Measurements from ENCODE around the gene MVB12B. TPM values are rescaled to one million over a fixed set of nuclear protein-coding genes. Genes with fewer than 3 reads are reported as not detected.

Gene MVB12B
- total RNA-seq, 1 experiment from 2014 or later, result 5.7 TPM

GRCh38 chr9:126549246-126550006, 222.8 kb downstream of the MVB12B start:
- H3K4me3 Mint-ChIP-seq, result no peak overlapping the region
- no peaks in the 10 kb centered on the region; the same call in 1 of the 2 replicates for H3K27me3 Mint-ChIP-seq (ENCODE audit: low read depth)
- CTCF ChIA-PET, result interaction anchor here (0.7 to 3.4 kb wide), 7 partner anchors 8 to 1569 kb away, joined by 3 to 34 read pairs (median 5); no protein-coding TSS in a partner anchor
- peaks cover 5% of the 10 kb centered on the region for H3K36me3 Mint-ChIP-seq
- peaks cover 5% of the 10 kb centered on the region for H3K9me3 Mint-ChIP-seq
- no peaks in the 10 kb centered on the region for H3K4me1 Mint-ChIP-seq
- no peak for TF ChIP-seq ZNF138 (CRISPR knock-in tag; conservative IDR thresholded peaks at IDR 0.05)
- no peak for TF ChIP-seq MLX (CRISPR knock-in tag; IDR thresholded peaks at IDR 0.05)
- no peak for DNase-seq (ENCODE audit: low spot score)
- H3K27ac Mint-ChIP-seq, result no peak overlapping the region
- POLR2A ChIA-PET, result no interaction called here
- ATAC-seq, result no peak

GRCh38 chr9:126550891-126551351, 224.3 kb downstream of the MVB12B start:
- TF ChIP-seq MLX (CRISPR knock-in tag; IDR thresholded peaks at IDR 0.05), result no peak
- TF ChIP-seq ARID4B (CRISPR knock-in tag; IDR thresholded peaks at IDR 0.05; ENCODE audit: borderline replicate concordance), result no peak
- no peak for TF ChIP-seq TCF7 (CRISPR knock-in tag; IDR thresholded peaks at IDR 0.05; ENCODE audit: low read depth)
- no peak for TF ChIP-seq ATF3 (CRISPR knock-in tag; conservative IDR thresholded peaks at IDR 0.05)
- TF ChIP-seq PREB (CRISPR knock-in tag; IDR thresholded peaks at IDR 0.05; ENCODE audit: borderline replicate concordance), result no peak
- no peak for TF ChIP-seq ZNF416 (CRISPR knock-in tag; IDR thresholded peaks at IDR 0.05)
- no peak for TF ChIP-seq ZNF423 (CRISPR knock-in tag; IDR thresholded peaks at IDR 0.05)
- TF ChIP-seq ZNF317 (CRISPR knock-in tag; IDR thresholded peaks at IDR 0.05; ENCODE audit: borderline replicate concordance, low read depth), result no peak
- no peak for TF ChIP-seq MAX (CRISPR knock-in tag; IDR thresholded peaks at IDR 0.05)
- TF ChIP-seq KAT7 (CRISPR knock-in tag; IDR thresholded peaks at IDR 0.05; ENCODE audit: borderline replicate concordance), result no peak
- no peak for TF ChIP-seq AFF4 (CRISPR knock-in tag; IDR thresholded peaks at IDR 0.05; ENCODE audit: borderline replicate concordance)
- TF ChIP-seq FOXP1 (CRISPR knock-in tag; IDR thresholded peaks at IDR 0.05; ENCODE audit: borderline replicate concordance), result no peak
- no peak for TF ChIP-seq JAZF1 (CRISPR knock-in tag; IDR thresholded peaks at IDR 0.05)
- TF ChIP-seq OVOL2 (CRISPR knock-in tag; IDR thresholded peaks at IDR 0.05; ENCODE audit: borderline replicate concordance), result no peak
- no peak for TF ChIP-seq EMX1 (CRISPR knock-in tag; IDR thresholded peaks at IDR 0.05)
- ATAC-seq (no peak), DNase-seq (ENCODE audit: low spot score) (no peak)
- H3K4me1 Mint-ChIP-seq, result no peaks in the 10 kb centered on the region
- no peaks in the 10 kb centered on the region; the same call in 1 of the 2 replicates for H3K27me3 Mint-ChIP-seq (ENCODE audit: low read depth)
- CTCF ChIA-PET, result interaction anchor here (0.7 to 3.4 kb wide), 7 partner anchors 37 to 89 kb away, joined by 3 to 34 read pairs (median 4); no protein-coding TSS in a partner anchor
- peaks cover 5% of the 10 kb centered on the region for H3K36me3 Mint-ChIP-seq
- H3K4me3 Mint-ChIP-seq, result no peak overlapping the region
- H3K27ac Mint-ChIP-seq, result no peak overlapping the region
- peaks cover 5% of the 10 kb centered on the region for H3K9me3 Mint-ChIP-seq
- POLR2A ChIA-PET, result no interaction called here

Data from WTC11 (cell line).